SH-SY5Y (cell line): ENCODE measurements around the gene KCNK6.

ENCODE experiments used
- GATA2 ChIP-seq: IDR thresholded peaks from 2 replicates; pipeline ENCODE4 v1.6.1; 2011; ENCODE audit warnings: mild to moderate bottlenecking, low read depth, low read length
- GATA3 ChIP-seq: IDR thresholded peaks from 2 replicates; pipeline ENCODE4 v1.6.1; 2011; ENCODE audit warnings: low read depth, mild to moderate bottlenecking, low read length, moderate library complexity

The KCNK6 gene

GRCh38 chr19:38359242-38360021 is 39.8 kb downstream of the KCNK6 start:
- TF ChIP-seq GATA2 (no peak), GATA3 (no peak)

GRCh38 chr19:38360351-38360750 is 40.7 kb downstream of the KCNK6 start:
- TF ChIP-seq GATA2 (no peak), GATA3 (no peak)

GRCh38 chr19:38360839-38361631 is 41.4 kb downstream of the KCNK6 start:
- TF ChIP-seq GATA3 (no peak), GATA2 (peak; percentile 63)

GRCh38 chr19:38361633-38362075 is 42.0 kb downstream of the KCNK6 start:
- TF ChIP-seq GATA3 (no peak), GATA2 (no peak)

GRCh38 chr19:38362076-38362945 is 42.7 kb downstream of the KCNK6 start:
- TF ChIP-seq GATA3, result no peak
- TF ChIP-seq GATA2, result no peak

- no peak for TF ChIP-seq GATA3
- TF ChIP-seq GATA2, result no peak
These were observed 47.4 kb downstream of the KCNK6 start for GRCh38 chr19:38367041-38367440.

GRCh38 chr19:38369584-38369983 is 49.9 kb downstream of the KCNK6 start:
- no peak for TF ChIP-seq GATA3
- TF ChIP-seq GATA2, result no peak

- TF ChIP-seq GATA3 (no peak), GATA2 (no peak)
These were observed 50.7 kb downstream of the KCNK6 start for GRCh38 chr19:38370299-38370698.

GRCh38 chr19:38371081-38371480 is 51.4 kb downstream of the KCNK6 start:
- TF ChIP-seq GATA2, result no peak
- TF ChIP-seq GATA3, result no peak

- no peak for TF ChIP-seq GATA3
- TF ChIP-seq GATA2, result no peak
These were observed 54.3 kb downstream of the KCNK6 start for GRCh38 chr19:38373907-38374331.

- TF ChIP-seq GATA3 (no peak), GATA2 (no peak)
These were observed 54.9 kb downstream of the KCNK6 start, which contains the start of gene PSMD8 for GRCh38 chr19:38374332-38375097. Gene PSMD8, plus strand, starts transcription at chr19:38374571. Its CDS starts 31 bp downstream, at chr19:38374602.

GRCh38 chr19:38375098-38375493 is 55.5 kb downstream of the KCNK6 start:
- TF ChIP-seq GATA2, result no peak

GRCh38 chr19:38375748-38376147 is 56.1 kb downstream of the KCNK6 start:
- no peak for TF ChIP-seq GATA2
- TF ChIP-seq GATA3, result no peak
